Measurements from ENCODE around the gene CCNF.

DNA sequence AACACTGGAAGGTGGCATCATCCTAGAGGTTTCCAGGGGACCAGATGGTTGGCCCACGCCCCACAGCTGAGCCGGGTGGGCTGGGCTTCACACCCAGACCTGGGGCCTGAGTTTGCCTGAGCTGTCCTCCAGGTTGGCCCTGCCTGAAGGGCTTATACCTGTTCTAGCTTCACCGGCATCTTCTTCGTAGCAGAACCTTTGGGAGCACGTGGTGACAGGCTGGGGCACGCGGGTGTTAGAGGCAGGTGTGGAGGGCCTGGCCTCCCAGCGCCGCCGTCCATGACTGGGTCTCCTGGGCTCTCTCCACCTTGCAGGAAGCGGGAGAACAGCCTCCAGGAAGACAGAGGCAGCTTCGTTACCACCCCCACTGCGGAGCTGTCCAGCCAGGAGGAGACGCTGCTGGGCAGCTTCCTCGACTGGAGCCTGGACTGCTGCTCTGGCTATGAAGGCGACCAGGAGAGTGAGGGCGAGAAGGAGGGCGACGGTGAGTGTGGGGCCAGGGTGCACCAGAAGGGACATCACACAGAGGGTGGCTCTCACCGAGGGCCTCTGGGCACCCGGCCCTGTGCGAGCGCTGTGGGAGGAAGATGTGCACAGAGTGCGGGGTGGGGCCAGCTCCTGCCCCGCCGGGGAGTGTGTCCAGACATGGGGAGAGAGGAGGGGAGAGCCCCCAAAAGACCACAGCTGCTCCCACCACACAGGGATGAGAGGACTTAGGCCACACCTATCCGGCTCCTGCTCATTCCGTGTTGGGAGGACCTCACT, 26.0 kb downstream of the CCNF start:
- TF ChIP-seq, protein P1, sequence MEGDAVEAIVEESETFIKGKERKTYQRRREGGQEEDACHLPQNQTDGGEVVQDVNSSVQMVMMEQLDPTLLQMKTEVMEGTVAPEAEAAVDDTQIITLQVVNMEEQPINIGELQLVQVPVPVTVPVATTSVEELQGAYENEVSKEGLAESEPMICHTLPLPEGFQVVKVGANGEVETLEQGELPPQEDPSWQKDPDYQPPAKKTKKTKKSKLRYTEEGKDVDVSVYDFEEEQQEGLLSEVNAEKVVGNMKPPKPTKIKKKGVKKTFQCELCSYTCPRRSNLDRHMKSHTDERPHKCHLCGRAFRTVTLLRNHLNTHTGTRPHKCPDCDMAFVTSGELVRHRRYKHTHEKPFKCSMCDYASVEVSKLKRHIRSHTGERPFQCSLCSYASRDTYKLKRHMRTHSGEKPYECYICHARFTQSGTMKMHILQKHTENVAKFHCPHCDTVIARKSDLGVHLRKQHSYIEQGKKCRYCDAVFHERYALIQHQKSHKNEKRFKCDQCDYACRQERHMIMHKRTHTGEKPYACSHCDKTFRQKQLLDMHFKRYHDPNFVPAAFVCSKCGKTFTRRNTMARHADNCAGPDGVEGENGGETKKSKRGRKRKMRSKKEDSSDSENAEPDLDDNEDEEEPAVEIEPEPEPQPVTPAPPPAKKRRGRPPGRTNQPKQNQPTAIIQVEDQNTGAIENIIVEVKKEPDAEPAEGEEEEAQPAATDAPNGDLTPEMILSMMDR (IDR thresholded peaks at IDR 0.05; ENCODE audit: low read depth, low read length, missing input control) = no peak
- no peak for TF ChIP-seq EGR1 (IDR thresholded peaks at IDR 0.05; ENCODE audit: low read depth in 2 of 2)
- TF ChIP-seq RAD21 (IDR thresholded peaks at IDR 0.05) = no peak
- no peak for TF ChIP-seq YY1 (IDR thresholded peaks at IDR 0.05)
